OCI-LY1 (cell line): Measurements from ENCODE around the gene TUBGCP6.

Experiments used
- EZH2 ChIP-seq: fragments of 200-600 bp; sonication (generic), shearing (Covaris generic); IDR thresholded peaks from 2 replicates; pipeline ENCODE4 v1.8.0; 2017; ENCODE audit warnings: borderline replicate concordance, mixed run types, mild to moderate bottlenecking, antibody characterized with exemption, low read length, moderate library complexity, mixed read lengths
- TF ChIP-seq, protein P1 (sequence below): fragments of 200-600 bp; sonication (generic), shearing (Covaris generic); IDR thresholded peaks from 2 replicates; pipeline ENCODE4 v1.5.1; 2017; ENCODE audit warnings: mild to moderate bottlenecking, antibody characterized with exemption, low read length, moderate library complexity, mixed read lengths

GRCh38 chr22:50243685-50244419, 971 bp downstream of the TUBGCP6 start:
- no peak for TF ChIP-seq EZH2
- TF ChIP-seq, protein P1, sequence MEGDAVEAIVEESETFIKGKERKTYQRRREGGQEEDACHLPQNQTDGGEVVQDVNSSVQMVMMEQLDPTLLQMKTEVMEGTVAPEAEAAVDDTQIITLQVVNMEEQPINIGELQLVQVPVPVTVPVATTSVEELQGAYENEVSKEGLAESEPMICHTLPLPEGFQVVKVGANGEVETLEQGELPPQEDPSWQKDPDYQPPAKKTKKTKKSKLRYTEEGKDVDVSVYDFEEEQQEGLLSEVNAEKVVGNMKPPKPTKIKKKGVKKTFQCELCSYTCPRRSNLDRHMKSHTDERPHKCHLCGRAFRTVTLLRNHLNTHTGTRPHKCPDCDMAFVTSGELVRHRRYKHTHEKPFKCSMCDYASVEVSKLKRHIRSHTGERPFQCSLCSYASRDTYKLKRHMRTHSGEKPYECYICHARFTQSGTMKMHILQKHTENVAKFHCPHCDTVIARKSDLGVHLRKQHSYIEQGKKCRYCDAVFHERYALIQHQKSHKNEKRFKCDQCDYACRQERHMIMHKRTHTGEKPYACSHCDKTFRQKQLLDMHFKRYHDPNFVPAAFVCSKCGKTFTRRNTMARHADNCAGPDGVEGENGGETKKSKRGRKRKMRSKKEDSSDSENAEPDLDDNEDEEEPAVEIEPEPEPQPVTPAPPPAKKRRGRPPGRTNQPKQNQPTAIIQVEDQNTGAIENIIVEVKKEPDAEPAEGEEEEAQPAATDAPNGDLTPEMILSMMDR: no peak
